NT2/D1 (cell line): ENCODE data around the gene UBALD1.
A peak's percentile ranks its signal among the peaks of the same experiment; 100 is the strongest.

ENCODE experiments used
- DNase-seq: peaks from one replicate; pipeline ENCODE4 v3.0.0-alpha.2; 2011; ENCODE audit warnings: low read depth, low spot score
- H3K27me3 ChIP-seq: 2 replicates; pipeline ENCODE4 v1.6.0; 2011; ENCODE audit warnings: mild to moderate bottlenecking; ENCODE audit not compliant: insufficient read length, insufficient read depth
- H3K36me3 ChIP-seq: 2 replicates; pipeline ENCODE4 v1.6.1; 2011; ENCODE audit warnings: mild to moderate bottlenecking, low read length, mixed read lengths; ENCODE audit not compliant: insufficient read depth, insufficient read length
- H3K4me1 ChIP-seq: 2 replicates; pipeline ENCODE4 v1.5.1; 2011; ENCODE audit not compliant: insufficient read depth, insufficient read length
- H3K4me3 ChIP-seq: 2 replicates; pipeline ENCODE4 v1.5.1; 2011; ENCODE audit warnings: low read depth; ENCODE audit not compliant: insufficient read length
- H3K9ac ChIP-seq: 2 replicates; pipeline ENCODE4 v1.6.0; 2011; ENCODE audit warnings: low read depth; ENCODE audit not compliant: insufficient read length
- H3K9me3 ChIP-seq: 2 replicates; pipeline ENCODE4 v1.5.1; 2011; ENCODE audit warnings: mild to moderate bottlenecking, low read length; ENCODE audit not compliant: insufficient read depth
- SUZ12 ChIP-seq: IDR thresholded peaks from 2 replicates; pipeline ENCODE4 v1.6.1; 2011; ENCODE audit not compliant: insufficient read length, insufficient read depth; ENCODE audit errors: extremely low read depth
- YY1 ChIP-seq: IDR thresholded peaks from 2 replicates; pipeline ENCODE4 v1.6.1; 2011; ENCODE audit not compliant: insufficient read length, insufficient read depth
- ZNF274 ChIP-seq: IDR thresholded peaks from 2 replicates; pipeline ENCODE4 v1.6.1; 2011; ENCODE audit warnings: mild to moderate bottlenecking, low read depth, low read length

Gene UBALD1

GRCh38 chr16:4606354-4606753, 8.3 kb downstream of the UBALD1 start:
- DNase-seq: no peak
- TF ChIP-seq SUZ12 (no peak), YY1 (no peak), ZNF274 (no peak)
- H3K27me3 ChIP-seq: no peaks in the 10 kb centered on the region
- H3K4me1 ChIP-seq: peaks cover 24% of the 10 kb centered on the region
- no peak overlapping the region for H3K4me3 ChIP-seq
- no peaks in the 10 kb centered on the region for H3K9me3 ChIP-seq
- H3K36me3 ChIP-seq: peaks cover 42% of the 10 kb centered on the region
- H3K9ac ChIP-seq: no peak overlapping the region

GRCh38 chr16:4604401-4604800, 10.3 kb downstream of the UBALD1 start:
- TF ChIP-seq YY1: no peak
- no peak for TF ChIP-seq SUZ12
- TF ChIP-seq ZNF274: no peak
- DNase-seq: no peak
- Histone ChIP-seq H3K4me1 (peaks cover 15% of the 10 kb centered on the region), H3K36me3 (peaks cover 24% of the 10 kb centered on the region), H3K9ac (no peak overlapping the region), H3K27me3 (no peaks in the 10 kb centered on the region), H3K4me3 (no peak overlapping the region), H3K9me3 (no peaks in the 10 kb centered on the region)

- no peak for DNase-seq
- Histone ChIP-seq H3K4me1 (peaks cover 19% of the 10 kb centered on the region), H3K9me3 (no peaks in the 10 kb centered on the region), H3K27me3 (no peaks in the 10 kb centered on the region), H3K4me3 (no peak overlapping the region), H3K9ac (no peak overlapping the region), H3K36me3 (peaks cover 18% of the 10 kb centered on the region)
- no peak for TF ChIP-seq ZNF274
- TF ChIP-seq SUZ12: no peak
- no peak for TF ChIP-seq YY1
Observed at GRCh38 chr16:4603624-4604170, 11.0 kb downstream of the UBALD1 start.

- Histone ChIP-seq H3K9ac (peak overlapping the region; percentile 39), H3K36me3 (peaks cover 4% of the 10 kb centered on the region), H3K9me3 (no peaks in the 10 kb centered on the region), H3K4me1 (peaks cover 19% of the 10 kb centered on the region), H3K4me3 (no peak overlapping the region), H3K27me3 (no peaks in the 10 kb centered on the region)
- no peak for TF ChIP-seq ZNF274
- no peak for TF ChIP-seq SUZ12
- no peak for TF ChIP-seq YY1
- no peak for DNase-seq
Observed at GRCh38 chr16:4602331-4602730, 12.4 kb downstream of the UBALD1 start.

DNA sequence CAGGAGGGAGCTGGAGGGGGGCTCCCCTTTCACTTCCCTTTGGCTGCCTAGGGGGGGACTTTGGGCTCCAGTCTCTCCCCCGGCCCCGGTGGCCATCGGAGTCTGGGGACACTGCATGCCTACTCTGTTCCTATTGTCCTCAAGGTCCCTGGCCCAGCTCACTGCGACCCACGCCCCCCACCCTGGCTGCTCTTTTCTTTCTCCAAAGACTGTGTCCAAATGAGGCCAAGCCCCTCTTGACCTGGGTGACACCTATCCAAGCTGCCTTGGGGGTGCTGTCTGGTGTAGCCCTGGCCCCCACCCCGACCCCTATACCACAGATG, 12.9 kb downstream of the UBALD1 start:
- Histone ChIP-seq H3K27me3 (no peaks in the 10 kb centered on the region), H3K9me3 (no peaks in the 10 kb centered on the region), H3K9ac (peak overlapping the region; percentile 39), H3K4me3 (no peak overlapping the region), H3K4me1 (peaks cover 19% of the 10 kb centered on the region), H3K36me3 (peaks cover under 1% of the 10 kb centered on the region)
- DNase-seq: no peak
- TF ChIP-seq YY1 (no peak), SUZ12 (no peak), ZNF274 (no peak)

GRCh38 chr16:4601036-4601863, 13.4 kb downstream of the UBALD1 start:
- Histone ChIP-seq H3K9me3 (no peaks in the 10 kb centered on the region), H3K4me3 (no peak overlapping the region), H3K9ac (no peak overlapping the region), H3K27me3 (no peaks in the 10 kb centered on the region), H3K36me3 (no peaks in the 10 kb centered on the region), H3K4me1 (peaks cover 19% of the 10 kb centered on the region)
- no peak for TF ChIP-seq ZNF274
- TF ChIP-seq SUZ12: no peak
- no peak for TF ChIP-seq YY1
- no peak for DNase-seq

GRCh38 chr16:4599545-4599944, 15.1 kb downstream of the UBALD1 start:
- no peak overlapping the region for H3K4me3 ChIP-seq
- H3K27me3 ChIP-seq: peaks cover 5% of the 10 kb centered on the region
- H3K4me1 ChIP-seq: peaks cover 19% of the 10 kb centered on the region
- no peak overlapping the region for H3K9ac ChIP-seq
- H3K36me3 ChIP-seq: no peaks in the 10 kb centered on the region
- no peak for TF ChIP-seq ZNF274
- no peak for TF ChIP-seq SUZ12
- no peak for TF ChIP-seq YY1
- no peaks in the 10 kb centered on the region for H3K9me3 ChIP-seq
- no peak for DNase-seq
